NCI-H82 treated with DMSO at 0.1 percent for 48 hours (cell line): Measurements from ENCODE around the gene TMEM132D.

Experiments used
- DNase-seq: peaks from one replicate; lab custom pipeline; 2025; ENCODE audit not compliant: unreplicated experiment; lab: John Stamatoyannopoulos, UW

TMEM132D gene

GRCh38 chr12:129136694-129137325, 767.0 kb downstream of the TMEM132D start:
- no peak for DNase-seq

GRCh38 chr12:129127771-129128170, 776.1 kb downstream of the TMEM132D start:
- no peak for DNase-seq

GRCh38 chr12:129127211-129127610, 776.6 kb downstream of the TMEM132D start:
- DNase-seq: no peak

GRCh38 chr12:129119537-129119936, 784.3 kb downstream of the TMEM132D start:
- no peak for DNase-seq

GRCh38 chr12:129115558-129115957, 788.3 kb downstream of the TMEM132D start:
- DNase-seq: no peak

- no peak for DNase-seq
Measured at GRCh38 chr12:129110575-129110974, 793.2 kb downstream of the TMEM132D start.

- DNase-seq: no peak
Measured at GRCh38 chr12:129109174-129110001, 794.4 kb downstream of the TMEM132D start.

- no peak for DNase-seq
Measured at GRCh38 chr12:129106772-129107171, 797.1 kb downstream of the TMEM132D start.

GRCh38 chr12:129103231-129103630, 800.6 kb downstream of the TMEM132D start:
- no peak for DNase-seq

GRCh38 chr12:129102233-129102632, 801.6 kb downstream of the TMEM132D start:
- no peak for DNase-seq

GRCh38 chr12:129101816-129102215, 802.0 kb downstream of the TMEM132D start:
- DNase-seq: no peak

GRCh38 chr12:129101404-129101803, 802.4 kb downstream of the TMEM132D start:
- no peak for DNase-seq

- DNase-seq: no peak
Measured at GRCh38 chr12:129097451-129097850, 806.4 kb downstream of the TMEM132D start.

- no peak for DNase-seq
Measured at GRCh38 chr12:129096968-129097367, 806.9 kb downstream of the TMEM132D start.

GRCh38 chr12:129096184-129096583, 807.6 kb downstream of the TMEM132D start:
- DNase-seq: no peak

GRCh38 chr12:129089576-129089975, 814.2 kb downstream of the TMEM132D start:
- DNase-seq: no peak

GRCh38 chr12:129084875-129085826, 818.7 kb downstream of the TMEM132D start:
- no peak for DNase-seq

- no peak for DNase-seq
Measured at GRCh38 chr12:129083121-129083840, 820.5 kb downstream of the TMEM132D start.

- no peak for DNase-seq
Measured at GRCh38 chr12:129082441-129082840, 821.4 kb downstream of the TMEM132D start.

GRCh38 chr12:129081755-129082250, 822.0 kb downstream of the TMEM132D start:
- no peak for DNase-seq
